ENCODE data around the gene MEIS2. TPM values are rescaled to one million over a fixed set of nuclear protein-coding genes. Genes with fewer than 3 reads are reported as not detected.

MEIS2 gene
- total RNA-seq, 1 donor = 17.7 TPM

GRCh38 chr15:36903922-36904556 is 196.3 kb downstream of the MEIS2 start:
- TF ChIP-seq CTCF (IDR thresholded peaks at IDR 0.05; ENCODE audit: extremely low read depth, low read depth, low read length) = no peak
- Histone ChIP-seq H3K4me2 (ENCODE audit: insufficient read depth, low read length) (no peak overlapping the region), H3K4me1 (ENCODE audit: insufficient read depth, low read length) (no peaks in the 10 kb centered on the region), H3K79me2 (ENCODE audit: insufficient read depth, low read length) (no peaks in the 10 kb centered on the region), H3K36me3 (ENCODE audit: insufficient read depth, low read length) (no peaks in the 10 kb centered on the region), H3K4me3 (ENCODE audit: insufficient read depth, low read length) (no peak overlapping the region), H3K27ac (ENCODE audit: low read depth, low read length) (no peak overlapping the region), H2AFZ (ENCODE audit: low read length) (no peak overlapping the region), H3K9me3 (ENCODE audit: low read depth, low read length) (no peaks in the 10 kb centered on the region), H4K20me1 (ENCODE audit: insufficient read depth, low read length) (no peaks in the 10 kb centered on the region), H3K27me3 (ENCODE audit: insufficient read depth, low read length) (no peaks in the 10 kb centered on the region)
- DNase-seq (ENCODE audit: insufficient read length, low spot score, missing footprints) = no peak

GRCh38 chr15:36903195-36903594 is 197.2 kb downstream of the MEIS2 start:
- TF ChIP-seq CTCF (IDR thresholded peaks at IDR 0.05; ENCODE audit: extremely low read depth, low read depth, low read length) = no peak
- Histone ChIP-seq H4K20me1 (ENCODE audit: insufficient read depth, low read length) (no peaks in the 10 kb centered on the region), H3K36me3 (ENCODE audit: insufficient read depth, low read length) (no peaks in the 10 kb centered on the region), H3K79me2 (ENCODE audit: insufficient read depth, low read length) (no peaks in the 10 kb centered on the region), H3K9me3 (ENCODE audit: low read depth, low read length) (no peaks in the 10 kb centered on the region), H3K27ac (ENCODE audit: low read depth, low read length) (no peak overlapping the region), H3K4me2 (ENCODE audit: insufficient read depth, low read length) (no peak overlapping the region), H3K4me3 (ENCODE audit: insufficient read depth, low read length) (no peak overlapping the region), H3K4me1 (ENCODE audit: insufficient read depth, low read length) (no peaks in the 10 kb centered on the region), H2AFZ (ENCODE audit: low read length) (no peak overlapping the region), H3K27me3 (ENCODE audit: insufficient read depth, low read length) (no peaks in the 10 kb centered on the region)
- no peak for DNase-seq (ENCODE audit: insufficient read length, low spot score, missing footprints)

- Histone ChIP-seq H3K4me2 (ENCODE audit: insufficient read depth, low read length) (no peak overlapping the region), H3K9me3 (ENCODE audit: low read depth, low read length) (no peaks in the 10 kb centered on the region), H4K20me1 (ENCODE audit: insufficient read depth, low read length) (no peaks in the 10 kb centered on the region), H3K36me3 (ENCODE audit: insufficient read depth, low read length) (no peaks in the 10 kb centered on the region), H3K27ac (ENCODE audit: low read depth, low read length) (no peak overlapping the region), H3K4me3 (ENCODE audit: insufficient read depth, low read length) (no peak overlapping the region), H2AFZ (ENCODE audit: low read length) (no peak overlapping the region), H3K4me1 (ENCODE audit: insufficient read depth, low read length) (no peaks in the 10 kb centered on the region), H3K79me2 (ENCODE audit: insufficient read depth, low read length) (no peaks in the 10 kb centered on the region), H3K27me3 (ENCODE audit: insufficient read depth, low read length) (no peaks in the 10 kb centered on the region)
- TF ChIP-seq CTCF (IDR thresholded peaks at IDR 0.05; ENCODE audit: extremely low read depth, low read depth, low read length) = no peak
- no peak for DNase-seq (ENCODE audit: insufficient read length, low spot score, missing footprints)
Observed at GRCh38 chr15:36901012-36901411, 199.3 kb downstream of the MEIS2 start.

- Histone ChIP-seq H2AFZ (ENCODE audit: low read length) (no peak overlapping the region), H3K4me2 (ENCODE audit: insufficient read depth, low read length) (no peak overlapping the region), H3K4me1 (ENCODE audit: insufficient read depth, low read length) (no peaks in the 10 kb centered on the region), H4K20me1 (ENCODE audit: insufficient read depth, low read length) (no peaks in the 10 kb centered on the region), H3K79me2 (ENCODE audit: insufficient read depth, low read length) (no peaks in the 10 kb centered on the region), H3K36me3 (ENCODE audit: insufficient read depth, low read length) (peaks cover 3% of the 10 kb centered on the region), H3K9me3 (ENCODE audit: low read depth, low read length) (no peaks in the 10 kb centered on the region), H3K4me3 (ENCODE audit: insufficient read depth, low read length) (no peak overlapping the region), H3K27me3 (ENCODE audit: insufficient read depth, low read length) (no peaks in the 10 kb centered on the region), H3K27ac (ENCODE audit: low read depth, low read length) (no peak overlapping the region)
- no peak for DNase-seq (ENCODE audit: insufficient read length, low spot score, missing footprints)
- no peak for TF ChIP-seq CTCF (IDR thresholded peaks at IDR 0.05; ENCODE audit: extremely low read depth, low read depth, low read length)
Observed at GRCh38 chr15:36899696-36900095, 200.7 kb downstream of the MEIS2 start.
